Measurements from ENCODE around the gene NFE2L1. TPM values are rescaled to one million over a fixed set of nuclear protein-coding genes. Genes with fewer than 3 reads are reported as not detected.
A peak's percentile ranks its signal among the peaks of the same experiment; 100 is the strongest.

The NFE2L1 gene
- total RNA-seq, 1 donor from 2014 or later = 228 TPM

- DNase-seq (ENCODE audit: low read depth) = no peak
- H3K4me3 ChIP-seq (ENCODE audit: low read depth, low read length) = no peak overlapping the region
Observed at GRCh38 chr17:48102043-48102750, 54.0 kb downstream of the NFE2L1 start.

GRCh38 chr17:48102798-48103715 is 54.9 kb downstream of the NFE2L1 start:
- no peaks in the 10 kb centered on the region for H3K27me3 ChIP-seq (ENCODE audit: control insufficient read depth, insufficient read depth, low read length)
- DNase-seq (ENCODE audit: low read depth) = no peak
- H3K4me3 ChIP-seq (ENCODE audit: low read depth, low read length) = no peak overlapping the region
- TF ChIP-seq, protein P1, sequence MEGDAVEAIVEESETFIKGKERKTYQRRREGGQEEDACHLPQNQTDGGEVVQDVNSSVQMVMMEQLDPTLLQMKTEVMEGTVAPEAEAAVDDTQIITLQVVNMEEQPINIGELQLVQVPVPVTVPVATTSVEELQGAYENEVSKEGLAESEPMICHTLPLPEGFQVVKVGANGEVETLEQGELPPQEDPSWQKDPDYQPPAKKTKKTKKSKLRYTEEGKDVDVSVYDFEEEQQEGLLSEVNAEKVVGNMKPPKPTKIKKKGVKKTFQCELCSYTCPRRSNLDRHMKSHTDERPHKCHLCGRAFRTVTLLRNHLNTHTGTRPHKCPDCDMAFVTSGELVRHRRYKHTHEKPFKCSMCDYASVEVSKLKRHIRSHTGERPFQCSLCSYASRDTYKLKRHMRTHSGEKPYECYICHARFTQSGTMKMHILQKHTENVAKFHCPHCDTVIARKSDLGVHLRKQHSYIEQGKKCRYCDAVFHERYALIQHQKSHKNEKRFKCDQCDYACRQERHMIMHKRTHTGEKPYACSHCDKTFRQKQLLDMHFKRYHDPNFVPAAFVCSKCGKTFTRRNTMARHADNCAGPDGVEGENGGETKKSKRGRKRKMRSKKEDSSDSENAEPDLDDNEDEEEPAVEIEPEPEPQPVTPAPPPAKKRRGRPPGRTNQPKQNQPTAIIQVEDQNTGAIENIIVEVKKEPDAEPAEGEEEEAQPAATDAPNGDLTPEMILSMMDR (IDR thresholded peaks at IDR 0.05; ENCODE audit: insufficient read depth, low read length, poor library complexity, severe bottlenecking) = no peak
- no peaks in the 10 kb centered on the region for H3K36me3 ChIP-seq (ENCODE audit: control insufficient read depth, insufficient read depth, low read length)

More at GRCh38 chr17:48102043-48102750, 54.0 kb downstream of the NFE2L1 start:
- no peaks in the 10 kb centered on the region for H3K27me3 ChIP-seq (ENCODE audit: control insufficient read depth, insufficient read depth, low read length)
- H3K36me3 ChIP-seq (ENCODE audit: control insufficient read depth, insufficient read depth, low read length) = no peaks in the 10 kb centered on the region
- TF ChIP-seq, protein P1 (IDR thresholded peaks at IDR 0.05; ENCODE audit: insufficient read depth, low read length, poor library complexity, severe bottlenecking) = no peak

DNA sequence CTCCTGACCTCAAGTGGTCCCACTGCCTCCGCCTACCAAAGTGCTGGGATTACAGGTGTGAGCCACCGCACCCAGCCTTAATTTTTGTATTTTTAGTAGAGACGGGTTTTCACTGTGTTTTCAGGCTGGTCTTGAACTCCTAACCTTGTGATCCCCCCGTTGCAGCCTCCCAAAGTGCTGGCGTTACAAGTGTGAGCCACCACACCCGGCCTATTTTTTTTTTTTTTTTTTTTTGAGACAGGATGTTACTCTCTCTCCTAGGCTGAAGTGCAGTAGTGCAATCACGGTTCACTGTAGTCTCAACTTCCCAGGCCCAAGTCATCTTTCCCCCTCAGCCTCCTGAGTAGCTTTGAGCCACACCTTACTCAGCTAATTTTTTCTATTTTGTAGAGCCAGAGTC is 56.3 kb downstream of the NFE2L1 start:
- no peak overlapping the region for H3K4me3 ChIP-seq (ENCODE audit: low read depth, low read length)
- H3K27me3 ChIP-seq (ENCODE audit: control insufficient read depth, insufficient read depth, low read length) = no peaks in the 10 kb centered on the region
- TF ChIP-seq, protein P1 (IDR thresholded peaks at IDR 0.05; ENCODE audit: insufficient read depth, low read length, poor library complexity, severe bottlenecking) = no peak
- no peak for DNase-seq (ENCODE audit: low read depth)
- no peaks in the 10 kb centered on the region for H3K36me3 ChIP-seq (ENCODE audit: control insufficient read depth, insufficient read depth, low read length)

DNA sequence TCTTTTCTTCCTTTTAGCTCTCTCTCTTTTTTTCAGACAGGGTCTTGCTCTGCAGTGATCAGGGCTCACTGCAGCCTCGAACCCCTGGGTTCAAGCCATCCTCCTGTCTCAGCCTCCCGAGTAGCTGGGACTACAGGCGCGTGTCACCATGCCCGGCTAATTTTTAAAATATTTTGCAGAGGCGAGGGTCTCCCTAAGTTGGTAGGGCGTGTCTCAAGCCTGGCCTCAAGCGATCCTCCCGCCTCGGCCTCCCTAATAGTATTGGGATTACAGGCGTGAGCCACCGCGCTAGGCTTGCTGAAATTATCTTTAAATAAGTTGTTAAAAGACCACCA is 58.6 kb downstream of the NFE2L1 start:
- no peaks in the 10 kb centered on the region for H3K27me3 ChIP-seq (ENCODE audit: control insufficient read depth, insufficient read depth, low read length)
- no peak for DNase-seq (ENCODE audit: low read depth)
- H3K36me3 ChIP-seq (ENCODE audit: control insufficient read depth, insufficient read depth, low read length) = no peaks in the 10 kb centered on the region
- TF ChIP-seq, protein P1 (IDR thresholded peaks at IDR 0.05; ENCODE audit: insufficient read depth, low read length, poor library complexity, severe bottlenecking) = no peak
- H3K4me3 ChIP-seq (ENCODE audit: low read depth, low read length) = peak overlapping the region; percentile 87

GRCh38 chr17:48107137-48108055 is 59.2 kb downstream of the NFE2L1 start, which contains the start of gene SNX11:
SNX11 (plus strand) TSS chr17:48107766; CDS start chr17:48112044, 4,278 bp downstream.
- peak; percentile 66 for DNase-seq (ENCODE audit: low read depth)
- TF ChIP-seq, protein P1 (IDR thresholded peaks at IDR 0.05; ENCODE audit: insufficient read depth, low read length, poor library complexity, severe bottlenecking) = no peak
- no peaks in the 10 kb centered on the region for H3K27me3 ChIP-seq (ENCODE audit: control insufficient read depth, insufficient read depth, low read length)
- peak within 1 kb of the TSS; percentile 87 for H3K4me3 ChIP-seq (ENCODE audit: low read depth, low read length)
- H3K36me3 ChIP-seq (ENCODE audit: control insufficient read depth, insufficient read depth, low read length) = no peaks in the 10 kb centered on the region

All from kidney epithelial cell (primary cell).